Esophagus squamous epithelium (tissue), 4 donors: ENCODE results near the gene TSHZ2.

Source experiments
- CTCF ChIP-seq, 6 experiments: fragments of 450-650 bp in 4 of 6; fragments of 200-600 bp in 2 of 6; sonication (generic) in 2 of 6; IDR thresholded peaks; one replicate each; pipeline ENCODE4 v1.5.1; 2016 to 2019; ENCODE audit warnings: antibody characterized with exemption in 6 of 6, mild to moderate bottlenecking in 4 of 6, moderate library complexity in 4 of 6
- POLR2A ChIP-seq, 4 donors: fragments of 450-650 bp; IDR thresholded peaks; one replicate each; pipeline ENCODE4 v1.6.1; 2017; ENCODE audit warnings: antibody characterized with exemption in 4 of 4, mild to moderate bottlenecking in 4 of 4, moderate library complexity in 3 of 4

GRCh38 chr20:53425481-53425880, 453.3 kb downstream of the TSHZ2 start:
- TF ChIP-seq CTCF (IDR thresholded peaks at IDR 0.05) (no peak), POLR2A (IDR thresholded peaks at IDR 0.05) (no peak)
